Natural killer cell (primary cell): ENCODE results near the gene KCNA2. TPM values are rescaled to one million over a fixed set of nuclear protein-coding genes. Genes with fewer than 3 reads are reported as not detected.

Source experiments
- ATAC-seq, 3 donors: fragments of 150-1000 bp in 2 of 3; fragments of 200-7000 bp in 1 of 3; cut with Tn5 transposase; 1 replicate in 1 of 3; 2 replicates in 2 of 3; pipeline ENCODE4 v1.10.0; 2021; ENCODE audit warnings: mild to moderate bottlenecking in 2 of 3, moderate library complexity in 2 of 3
- DNase-seq, 2 donors: peaks; one replicate each; pipeline versions ENCODE4 v3.0.0 to v3.0.0-alpha.2; 2013 to 2021; ENCODE audit warnings: mixed read lengths in 1 of 2
- H3K27ac ChIP-seq: one replicate; pipeline ENCODE4 v1.5.1; 2013; ENCODE audit warnings: mild to moderate bottlenecking, low read length
- H3K27me3 ChIP-seq: one replicate; pipeline ENCODE4 v1.6.1; 2013; ENCODE audit warnings: low read length; ENCODE audit not compliant: control insufficient read depth, insufficient read depth
- H3K36me3 ChIP-seq: one replicate; pipeline ENCODE4 v1.6.1; 2013; ENCODE audit warnings: low read length; ENCODE audit not compliant: control insufficient read depth, insufficient read depth
- H3K4me1 ChIP-seq: one replicate; pipeline ENCODE4 v1.6.1; 2013; ENCODE audit warnings: low read length; ENCODE audit not compliant: control insufficient read depth, insufficient read depth
- H3K4me3 ChIP-seq: one replicate; pipeline ENCODE4 v1.5.1; 2013; ENCODE audit warnings: low read length
- H3K9me3 ChIP-seq: one replicate; pipeline ENCODE4 v1.6.1; 2013; ENCODE audit warnings: low read length; ENCODE audit not compliant: control insufficient read depth, insufficient read depth
- H3K27ac Mint-ChIP-seq, 2 donors: one replicate each; pipeline ENCODE4 v1.8.0; 2022; ENCODE audit warnings: mild to moderate bottlenecking in 2 of 2, mixed read lengths in 2 of 2, moderate library complexity in 1 of 2
- H3K27me3 Mint-ChIP-seq, 2 donors: one replicate each; pipeline ENCODE4 v1.8.0; 2022; ENCODE audit warnings: low read depth in 2 of 2, mixed read lengths in 2 of 2
- H3K36me3 Mint-ChIP-seq: one replicate; pipeline ENCODE4 v1.8.0; 2022; ENCODE audit warnings: mixed read lengths
- H3K4me1 Mint-ChIP-seq, 2 donors: one replicate each; pipeline ENCODE4 v1.8.0; 2022; ENCODE audit warnings: mixed read lengths in 2 of 2
- H3K4me3 Mint-ChIP-seq: one replicate; pipeline ENCODE4 v1.8.0; 2022; ENCODE audit warnings: mild to moderate bottlenecking, moderate library complexity, mixed read lengths
- H3K9me3 Mint-ChIP-seq, 2 donors: one replicate each; pipeline ENCODE4 v1.8.0; 2022; ENCODE audit warnings: mixed read lengths in 2 of 2
- WGBS: methylation state at CpG from one replicate; pipeline ENCODE4 v1.1.7; 2013; ENCODE audit warnings: missing lambda C conversion rate; ENCODE audit not compliant: insufficient coverage; 5-methylcytosine and 5-hydroxymethylcytosine counted together
- intact Hi-C: fragments of 100-400 bp; cut with micrococcal nuclease; formaldehyde crosslinking; loops from one replicate; pipeline ENCODE4 v1.14.2; 2022
- total RNA-seq, 4 donors: library from RNA; stranded (reverse); fragments of 120-200 nt in 1 of 4; gene quantifications; one replicate each; pipeline versions ENCODE4 v1.2.3 to v1.2.4, GENCODE V29; 2013 to 2022
- TF ChIP-seq, protein P1 (sequence below): fragments of 200-600 bp; IDR thresholded peaks from one replicate; pipeline ENCODE4 v1.8.0; 2022; ENCODE audit warnings: antibody characterized with exemption

Gene KCNA2
- total RNA-seq, 3 donors from 2014 or later (not counting 1 experiment from before 2014, with no cell fraction given) = 0.07 to 2.6 (median 0.26) TPM

DNA sequence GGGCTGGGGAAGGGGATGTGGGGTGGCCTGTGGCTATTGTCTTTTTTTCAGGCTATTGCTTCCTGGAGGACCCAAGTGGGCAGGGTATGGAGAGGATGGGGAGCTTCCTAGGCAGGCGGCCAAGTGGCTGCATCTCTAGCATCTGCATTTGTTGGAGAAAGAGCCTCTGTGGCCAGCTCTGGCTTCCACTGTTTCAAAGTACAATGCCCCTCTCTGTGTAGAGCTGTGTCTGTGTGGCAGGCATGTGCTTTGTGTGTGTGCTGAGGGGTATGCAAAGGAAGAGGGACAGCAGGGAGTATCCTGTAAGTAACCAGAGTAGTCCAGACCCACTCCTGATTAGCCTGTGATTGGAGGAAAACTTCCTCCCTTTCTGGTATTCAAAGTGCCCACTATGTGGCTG lies 40.6 kb downstream of the KCNA2 start:
- no peaks in the 10 kb centered on the region for H3K36me3 Mint-ChIP-seq
- no peaks in the 10 kb centered on the region for H3K9me3 ChIP-seq
- H3K27ac ChIP-seq = no peak overlapping the region
- ATAC-seq (no peak), DNase-seq (no peak)
- H3K9me3 Mint-ChIP-seq = no peaks in the 10 kb centered on the region
- intact Hi-C loops = no loop called here
- peaks cover 14 to 36% of the 10 kb centered on the region in 2 donors for H3K27me3 Mint-ChIP-seq
- H3K4me1 ChIP-seq = no peaks in the 10 kb centered on the region
- no peak overlapping the region for H3K4me3 Mint-ChIP-seq
- H3K36me3 ChIP-seq = no peaks in the 10 kb centered on the region
- H3K4me3 ChIP-seq = no peak overlapping the region
- H3K27ac Mint-ChIP-seq = no peak overlapping the region
- WGBS = 83% methylated on average over 1 of the region's 1 CpG
- TF ChIP-seq, protein P1, sequence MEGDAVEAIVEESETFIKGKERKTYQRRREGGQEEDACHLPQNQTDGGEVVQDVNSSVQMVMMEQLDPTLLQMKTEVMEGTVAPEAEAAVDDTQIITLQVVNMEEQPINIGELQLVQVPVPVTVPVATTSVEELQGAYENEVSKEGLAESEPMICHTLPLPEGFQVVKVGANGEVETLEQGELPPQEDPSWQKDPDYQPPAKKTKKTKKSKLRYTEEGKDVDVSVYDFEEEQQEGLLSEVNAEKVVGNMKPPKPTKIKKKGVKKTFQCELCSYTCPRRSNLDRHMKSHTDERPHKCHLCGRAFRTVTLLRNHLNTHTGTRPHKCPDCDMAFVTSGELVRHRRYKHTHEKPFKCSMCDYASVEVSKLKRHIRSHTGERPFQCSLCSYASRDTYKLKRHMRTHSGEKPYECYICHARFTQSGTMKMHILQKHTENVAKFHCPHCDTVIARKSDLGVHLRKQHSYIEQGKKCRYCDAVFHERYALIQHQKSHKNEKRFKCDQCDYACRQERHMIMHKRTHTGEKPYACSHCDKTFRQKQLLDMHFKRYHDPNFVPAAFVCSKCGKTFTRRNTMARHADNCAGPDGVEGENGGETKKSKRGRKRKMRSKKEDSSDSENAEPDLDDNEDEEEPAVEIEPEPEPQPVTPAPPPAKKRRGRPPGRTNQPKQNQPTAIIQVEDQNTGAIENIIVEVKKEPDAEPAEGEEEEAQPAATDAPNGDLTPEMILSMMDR = no peak
- no peaks in the 10 kb centered on the region for H3K27me3 ChIP-seq
- H3K4me1 Mint-ChIP-seq = no peaks in the 10 kb centered on the region

DNA sequence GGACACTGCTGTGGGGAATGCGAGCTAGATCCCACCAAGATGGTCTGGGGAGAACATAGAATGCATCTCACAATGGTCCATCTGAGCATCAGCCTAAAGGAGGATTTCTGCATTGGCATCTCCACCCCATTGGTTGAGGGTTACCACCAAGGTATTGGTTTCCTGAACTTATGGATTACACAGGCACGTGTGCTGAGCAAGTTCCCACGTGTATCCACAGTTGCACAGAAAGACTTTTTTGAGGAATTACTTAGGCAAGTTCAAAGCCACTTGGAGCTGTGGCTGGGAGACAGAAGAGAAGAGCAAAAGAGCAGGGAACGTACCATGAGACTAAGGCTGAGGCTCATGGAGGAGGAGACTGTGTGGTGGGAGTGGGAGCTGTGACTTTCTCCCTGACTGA lies 43.1 kb downstream of the KCNA2 start:
- H3K4me3 ChIP-seq = no peak overlapping the region
- Mint-ChIP-seq H3K4me3 (no peak overlapping the region), H3K27me3 (peaks cover 19 to 40% of the 10 kb centered on the region in 2 donors), H3K27ac (no peak overlapping the region), H3K4me1 (no peaks in the 10 kb centered on the region), H3K36me3 (no peaks in the 10 kb centered on the region), H3K9me3 (no peaks in the 10 kb centered on the region)
- no peaks in the 10 kb centered on the region for H3K9me3 ChIP-seq
- H3K4me1 ChIP-seq = no peaks in the 10 kb centered on the region
- TF ChIP-seq, protein P1 = no peak
- no peak for DNase-seq
- no peaks in the 10 kb centered on the region for H3K36me3 ChIP-seq
- H3K27me3 ChIP-seq = no peaks in the 10 kb centered on the region
- ATAC-seq = no peak
- intact Hi-C loops = no loop called here
- 82% methylated on average over 4 of the region's 4 CpGs for WGBS
- no peak overlapping the region for H3K27ac ChIP-seq

DNA sequence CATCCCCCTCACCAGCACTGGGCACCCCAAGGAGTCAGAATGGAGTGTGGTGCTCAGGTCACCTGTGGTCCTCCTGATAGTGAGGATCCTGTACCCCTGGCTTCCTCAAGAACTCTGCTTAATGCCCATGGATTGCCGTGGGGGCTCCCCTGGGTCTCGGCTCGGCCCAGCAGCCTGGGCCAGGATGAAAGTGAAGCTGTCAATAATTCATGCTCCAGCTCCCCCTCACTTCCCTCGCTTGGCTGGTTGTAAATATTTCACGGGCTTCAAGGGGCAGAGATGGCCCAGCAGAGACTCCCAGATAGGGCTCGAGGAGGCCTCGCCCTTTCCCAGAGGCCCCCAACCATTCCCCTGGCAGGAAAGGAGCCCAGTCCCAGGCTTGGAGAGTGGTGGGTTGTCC lies 44.6 kb downstream of the KCNA2 start:
- no peaks in the 10 kb centered on the region for H3K9me3 Mint-ChIP-seq

More for the DNA sequence above, 44.6 kb downstream of the KCNA2 start:
- DNase-seq (no peak), ATAC-seq (no peak)
- Mint-ChIP-seq H3K27ac (no peak overlapping the region), H3K4me3 (no peak overlapping the region), H3K4me1 (no peaks in the 10 kb centered on the region), H3K27me3 (peaks cover 29 to 44% of the 10 kb centered on the region in 2 donors), H3K36me3 (no peaks in the 10 kb centered on the region)
- Histone ChIP-seq H3K27me3 (no peaks in the 10 kb centered on the region), H3K27ac (no peak overlapping the region), H3K9me3 (no peaks in the 10 kb centered on the region), H3K4me1 (no peaks in the 10 kb centered on the region), H3K36me3 (no peaks in the 10 kb centered on the region), H3K4me3 (no peak overlapping the region)
- TF ChIP-seq, protein P1 = no peak
- intact Hi-C loops = no loop called here
- WGBS = 90% methylated on average over 7 of the region's 7 CpGs
